ENCODE measurements around the gene PVR.
A peak's percentile ranks its signal among the peaks of the same experiment; 100 is the strongest.

Gene PVR

GRCh38 chr19:44598355-44598754 lies 45.4 kb upstream of the PVR start:
- Histone ChIP-seq H3K36me3 (ENCODE audit: control insufficient read depth in 2 of 2, insufficient read depth in 1 of 2, low read length in 2 of 2) (no peaks in the 10 kb centered on the region), H3K4me1 (ENCODE audit: control insufficient read depth, insufficient read depth, low read length) (no peaks in the 10 kb centered on the region), H3K9me3 (ENCODE audit: control insufficient read depth, insufficient read depth, low read depth, low read length) (no peaks in the 10 kb centered on the region), H3K27ac (ENCODE audit: extremely low read depth, low read depth, low read length) (no peak overlapping the region), H3K4me3 (ENCODE audit: low read depth, low read length) (no peak overlapping the region)
- ChIA-PET POLR2A (no interaction called here), CTCF (interaction anchor here (0.7 to 1.8 kb wide), 3 partner anchors 13 to 168 kb away, joined by 3 to 7 read pairs (median 5); no protein-coding TSS in a partner anchor)
- no peak for TF ChIP-seq ZNF654 (tag by site-specific recombination; IDR thresholded peaks at IDR 0.05; ENCODE audit: low read depth)
- TF ChIP-seq ZNF433 (tag by site-specific recombination; IDR thresholded peaks at IDR 0.05; ENCODE audit: low read depth), result no peak
- 0 out of 2 replicates have a peak, but pooled peaks have one; percentile 34 for TF ChIP-seq ZNF580 (tag by site-specific recombination; IDR thresholded peaks at IDR 0.05)
- no peak for TF ChIP-seq ZNF585B (tag by site-specific recombination; IDR thresholded peaks at IDR 0.05)

GRCh38 chr19:44598880-44599279 lies 44.8 kb upstream of the PVR start:
- H3K27ac ChIP-seq (ENCODE audit: extremely low read depth, low read depth, low read length), result no peak overlapping the region
- POLR2A ChIA-PET, result no interaction called here
- H3K36me3 ChIP-seq (ENCODE audit: control insufficient read depth in 2 of 2, insufficient read depth in 1 of 2, low read length in 2 of 2), result no peaks in the 10 kb centered on the region
- no peaks in the 10 kb centered on the region for H3K9me3 ChIP-seq (ENCODE audit: control insufficient read depth, insufficient read depth, low read depth, low read length)
- no peaks in the 10 kb centered on the region for H3K4me1 ChIP-seq (ENCODE audit: control insufficient read depth, insufficient read depth, low read length)
- CTCF ChIA-PET, result interaction anchor here (0.6 to 1.8 kb wide), 2 partner anchors 17 to 28 kb away, joined by 3 to 7 read pairs; no protein-coding TSS in a partner anchor
- no peak overlapping the region for H3K4me3 ChIP-seq (ENCODE audit: low read depth, low read length)
- TF ChIP-seq ZNF112 (tag by site-specific recombination; IDR thresholded peaks at IDR 0.05), result no peak
- TF ChIP-seq ZNF311 (tag by site-specific recombination; IDR thresholded peaks at IDR 0.05; ENCODE audit: borderline replicate concordance), result no peak
- no peak for TF ChIP-seq ZNF221 (tag by site-specific recombination; IDR thresholded peaks at IDR 0.05; ENCODE audit: borderline replicate concordance)
- TF ChIP-seq ZNF23 (tag by site-specific recombination; IDR thresholded peaks at IDR 0.05; ENCODE audit: borderline replicate concordance), result no peak
- no peak for TF ChIP-seq ZNF248 (tag by site-specific recombination; IDR thresholded peaks at IDR 0.05)
- TF ChIP-seq ZNF830 (tag by site-specific recombination; IDR thresholded peaks at IDR 0.05; ENCODE audit: low read depth), result no peak
- TF ChIP-seq ZNF239 (tag by site-specific recombination; IDR thresholded peaks at IDR 0.05), result no peak
- TF ChIP-seq ZBTB44 (tag by site-specific recombination; IDR thresholded peaks at IDR 0.05), result no peak

GRCh38 chr19:44600466-44600865 lies 43.2 kb upstream of the PVR start:
- Histone ChIP-seq H3K4me3 (ENCODE audit: low read depth, low read length) (no peak overlapping the region), H3K4me1 (ENCODE audit: control insufficient read depth, insufficient read depth, low read length) (no peaks in the 10 kb centered on the region), H3K27ac (ENCODE audit: extremely low read depth, low read depth, low read length) (no peak overlapping the region), H3K9me3 (ENCODE audit: control insufficient read depth, insufficient read depth, low read depth, low read length) (no peaks in the 10 kb centered on the region), H3K36me3 (ENCODE audit: control insufficient read depth in 2 of 2, insufficient read depth in 1 of 2, low read length in 2 of 2) (no peaks in the 10 kb centered on the region)
- ChIA-PET CTCF (no interaction called here), POLR2A (no interaction called here)
- TF ChIP-seq SP7 (tag by site-specific recombination; IDR thresholded peaks at IDR 0.05), result no peak
- TF ChIP-seq ZNF23 (tag by site-specific recombination; IDR thresholded peaks at IDR 0.05; ENCODE audit: borderline replicate concordance), result no peak
- TF ChIP-seq ZNF138 (tag by site-specific recombination; IDR thresholded peaks at IDR 0.05; ENCODE audit: borderline replicate concordance), result no peak
- no peak for TF ChIP-seq ZNF366 (tag by site-specific recombination; conservative IDR thresholded peaks at IDR 0.05)
- TF ChIP-seq ZNF175 (tag by site-specific recombination; IDR thresholded peaks at IDR 0.05), result no peak
- TF ChIP-seq ZNF768 (tag by site-specific recombination; IDR thresholded peaks at IDR 0.05), result no peak

- Histone ChIP-seq H3K27ac (ENCODE audit: extremely low read depth, low read depth, low read length) (no peak overlapping the region), H3K36me3 (ENCODE audit: control insufficient read depth in 2 of 2, insufficient read depth in 1 of 2, low read length in 2 of 2) (no peaks in the 10 kb centered on the region), H3K4me1 (ENCODE audit: control insufficient read depth, insufficient read depth, low read length) (no peaks in the 10 kb centered on the region), H3K4me3 (ENCODE audit: low read depth, low read length) (no peak overlapping the region), H3K9me3 (ENCODE audit: control insufficient read depth, insufficient read depth, low read depth, low read length) (no peaks in the 10 kb centered on the region)
- ChIA-PET CTCF (interaction anchor here (0.7 to 1.0 kb wide), 3 partner anchors 31 to 246 kb away, joined by 3 to 4 read pairs (median 4); no protein-coding TSS in a partner anchor), POLR2A (no interaction called here)
- TF ChIP-seq ZNF292 (tag by site-specific recombination; IDR thresholded peaks at IDR 0.05; ENCODE audit: borderline replicate concordance, low read depth), result no peak
- TF ChIP-seq ZSCAN23 (tag by site-specific recombination; IDR thresholded peaks at IDR 0.05), result no peak
- no peak for TF ChIP-seq ZNF121 (tag by site-specific recombination; IDR thresholded peaks at IDR 0.05)
- no peak for TF ChIP-seq ZNF610 (tag by site-specific recombination; IDR thresholded peaks at IDR 0.05; ENCODE audit: borderline replicate concordance)
- TF ChIP-seq ZNF629 (tag by site-specific recombination; IDR thresholded peaks at IDR 0.05), result no peak
- TF ChIP-seq ZNF335 (tag by site-specific recombination; conservative IDR thresholded peaks at IDR 0.05), result no peak
- no peak for TF ChIP-seq ZNF677 (tag by site-specific recombination; IDR thresholded peaks at IDR 0.05)
- no peak for TF ChIP-seq ZNF558 (tag by site-specific recombination; IDR thresholded peaks at IDR 0.05)
- no peak for TF ChIP-seq ZNF354C (tag by site-specific recombination; IDR thresholded peaks at IDR 0.05; ENCODE audit: borderline replicate concordance, low read depth)
- TF ChIP-seq ZNF561 (tag by site-specific recombination; IDR thresholded peaks at IDR 0.05; ENCODE audit: borderline replicate concordance), result no peak
- no peak for TF ChIP-seq WT1 (tag by site-specific recombination; IDR thresholded peaks at IDR 0.05)
- no peak for TF ChIP-seq EGR2 (tag by site-specific recombination; IDR thresholded peaks at IDR 0.05; ENCODE audit: low read depth)
- no peak for TF ChIP-seq ZNF514 (tag by site-specific recombination; IDR thresholded peaks at IDR 0.05)
Observed at GRCh38 chr19:44602081-44602480, 41.6 kb upstream of the PVR start.

Measured in HEK293 (cell line).